Neuron (in vitro differentiated cells): ENCODE measurements around the gene HOXB2.

Experiments used
- H2AFZ ChIP-seq: one replicate; pipeline ENCODE4 v1.6.1; 2013; ENCODE audit warnings: low read depth, mild to moderate bottlenecking, inconsistent platforms, low read length, moderate library complexity
- H3K27me3 ChIP-seq: one replicate; pipeline ENCODE4 v1.6.1; 2013; ENCODE audit warnings: low read length; ENCODE audit not compliant: insufficient read depth
- H3K36me3 ChIP-seq: one replicate; pipeline ENCODE4 v1.6.1; 2013; ENCODE audit warnings: low read length; ENCODE audit not compliant: insufficient read depth
- H3K4me1 ChIP-seq: one replicate; pipeline ENCODE4 v1.6.1; 2013; ENCODE audit warnings: low read length; ENCODE audit not compliant: insufficient read depth
- H3K4me3 ChIP-seq: 2 replicates; pipeline ENCODE4 v1.5.1; 2013; ENCODE audit warnings: mild to moderate bottlenecking, low read length, moderate library complexity
- H3K9me3 ChIP-seq: one replicate; pipeline ENCODE4 v1.6.1; 2013; ENCODE audit warnings: low read length

HOXB2 gene

GRCh38 chr17:48587276-48588073 lies 42.6 kb upstream of the HOXB2 start:
- Histone ChIP-seq H3K36me3 (no peaks in the 10 kb centered on the region), H3K4me1 (peaks cover 6% of the 10 kb centered on the region), H2AFZ (no peak overlapping the region), H3K4me3 (no peak overlapping the region), H3K27me3 (peaks cover 98% of the 10 kb centered on the region), H3K9me3 (peaks cover 2% of the 10 kb centered on the region)

GRCh38 chr17:48586355-48587258 lies 41.7 kb upstream of the HOXB2 start:
- H2AFZ ChIP-seq = no peak overlapping the region
- H3K4me1 ChIP-seq = peaks cover 6% of the 10 kb centered on the region
- peaks cover 98% of the 10 kb centered on the region for H3K27me3 ChIP-seq
- H3K9me3 ChIP-seq = peaks cover 2% of the 10 kb centered on the region
- H3K36me3 ChIP-seq = no peaks in the 10 kb centered on the region
- H3K4me3 ChIP-seq = no peak overlapping the region

DNA sequence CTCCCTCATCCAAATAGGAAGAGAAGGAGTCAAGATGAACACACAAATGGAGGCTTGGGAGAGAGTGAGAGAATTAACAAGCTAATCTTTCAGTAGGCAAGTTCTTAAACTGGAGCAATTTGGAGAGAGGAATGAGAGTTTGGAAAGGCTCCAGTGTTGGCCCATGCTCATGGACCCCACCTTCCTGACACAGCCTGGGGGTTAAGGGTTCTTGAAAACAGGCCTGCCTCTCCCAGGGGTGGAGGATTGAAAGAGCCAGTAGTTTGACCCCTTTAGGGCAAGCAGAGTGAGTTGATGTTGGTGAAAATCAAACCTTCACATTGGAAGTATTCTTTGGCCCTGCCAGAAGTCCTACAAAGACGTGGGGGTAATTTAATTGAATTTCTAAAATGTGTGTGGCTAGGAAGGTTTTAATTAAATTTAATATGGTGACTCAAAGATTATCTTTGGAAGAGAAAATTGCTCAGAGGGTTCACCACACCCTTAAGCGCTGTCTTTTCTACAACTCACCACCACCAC lies 39.4 kb upstream of the HOXB2 start:
- Histone ChIP-seq H3K27me3 (peaks cover 98% of the 10 kb centered on the region), H3K9me3 (peaks cover 2% of the 10 kb centered on the region), H3K36me3 (no peaks in the 10 kb centered on the region), H3K4me3 (no peak overlapping the region), H2AFZ (no peak overlapping the region), H3K4me1 (peaks cover 6% of the 10 kb centered on the region)

GRCh38 chr17:48583708-48584222 lies 38.9 kb upstream of the HOXB2 start:
- Histone ChIP-seq H3K27me3 (peaks cover 98% of the 10 kb centered on the region), H3K36me3 (no peaks in the 10 kb centered on the region), H2AFZ (no peak overlapping the region), H3K4me1 (peaks cover 6% of the 10 kb centered on the region), H3K4me3 (no peak overlapping the region), H3K9me3 (peaks cover 2% of the 10 kb centered on the region)

DNA sequence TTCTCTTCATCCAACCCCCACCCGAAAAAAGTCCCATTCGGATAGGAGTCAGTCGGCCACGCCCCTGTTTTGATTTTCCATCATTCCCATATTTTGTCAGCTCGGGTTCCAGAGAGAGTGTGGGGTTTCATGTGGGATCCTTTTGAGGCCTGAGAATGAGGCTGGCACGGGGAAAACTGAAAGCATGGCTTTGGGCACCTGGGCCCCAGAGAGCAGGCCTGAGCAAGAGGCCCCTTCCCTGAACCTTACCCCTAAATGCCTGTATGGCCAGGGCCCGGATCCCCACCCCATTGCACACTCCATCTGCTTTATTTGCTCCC lies 37.8 kb upstream of the HOXB2 start:
- no peaks in the 10 kb centered on the region for H3K36me3 ChIP-seq
- peaks cover 2% of the 10 kb centered on the region for H3K9me3 ChIP-seq
- no peak overlapping the region for H3K4me3 ChIP-seq
- peaks cover 92% of the 10 kb centered on the region for H3K27me3 ChIP-seq
- H2AFZ ChIP-seq = no peak overlapping the region
- H3K4me1 ChIP-seq = peaks cover 6% of the 10 kb centered on the region

- H3K4me1 ChIP-seq = no peaks in the 10 kb centered on the region
- H3K36me3 ChIP-seq = no peaks in the 10 kb centered on the region
- peaks cover 2% of the 10 kb centered on the region for H3K9me3 ChIP-seq
- H2AFZ ChIP-seq = no peak overlapping the region
- H3K27me3 ChIP-seq = peaks cover 91% of the 10 kb centered on the region
- H3K4me3 ChIP-seq = no peak overlapping the region
Observed at GRCh38 chr17:48579760-48580554, 35.0 kb upstream of the HOXB2 start.

DNA sequence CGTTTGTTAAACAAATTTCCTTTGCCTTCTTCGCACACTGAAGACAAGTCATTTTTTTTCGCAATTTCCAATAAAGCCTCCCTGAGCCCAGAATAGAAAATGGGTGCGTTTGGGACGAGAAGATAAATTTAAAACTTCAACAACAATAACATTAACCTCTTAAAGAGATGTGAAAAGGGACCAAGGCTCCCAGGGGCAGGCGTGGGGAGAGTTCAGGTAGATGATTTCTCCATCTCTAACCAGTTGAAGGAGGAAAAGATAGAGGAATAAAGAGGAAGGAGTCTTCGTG lies 34.5 kb upstream of the HOXB2 start:
- Histone ChIP-seq H3K4me3 (no peak overlapping the region), H3K9me3 (peaks cover 2% of the 10 kb centered on the region), H2AFZ (no peak overlapping the region), H3K36me3 (no peaks in the 10 kb centered on the region), H3K4me1 (no peaks in the 10 kb centered on the region), H3K27me3 (peaks cover 92% of the 10 kb centered on the region)

- peak overlapping the region; percentile 36 for H3K4me3 ChIP-seq
- peaks cover 92% of the 10 kb centered on the region for H3K27me3 ChIP-seq
- no peaks in the 10 kb centered on the region for H3K4me1 ChIP-seq
Observed at GRCh38 chr17:48578616-48579470, 33.9 kb upstream of the HOXB2 start.

GRCh38 chr17:48577946-48578615 lies 33.2 kb upstream of the HOXB2 start, which contains the start of gene HOXB4:
TSS of gene HOXB4 (minus strand) at chr17:48578350. CDS start at chr17:48578319, 31 bp downstream.
- Histone ChIP-seq H3K9me3 (no peaks in the 10 kb centered on the region), H3K4me1 (no peaks in the 10 kb centered on the region), H3K36me3 (no peaks in the 10 kb centered on the region), H3K4me3 (peak within 1 kb of the TSS; percentile 36), H2AFZ (no peak within 1 kb of the TSS), H3K27me3 (peaks cover 92% of the 10 kb centered on the region)

More at GRCh38 chr17:48578616-48579470, 33.9 kb upstream of the HOXB2 start:
- no peaks in the 10 kb centered on the region for H3K36me3 ChIP-seq
- H2AFZ ChIP-seq = no peak overlapping the region
- H3K9me3 ChIP-seq = peaks cover 2% of the 10 kb centered on the region

DNA sequence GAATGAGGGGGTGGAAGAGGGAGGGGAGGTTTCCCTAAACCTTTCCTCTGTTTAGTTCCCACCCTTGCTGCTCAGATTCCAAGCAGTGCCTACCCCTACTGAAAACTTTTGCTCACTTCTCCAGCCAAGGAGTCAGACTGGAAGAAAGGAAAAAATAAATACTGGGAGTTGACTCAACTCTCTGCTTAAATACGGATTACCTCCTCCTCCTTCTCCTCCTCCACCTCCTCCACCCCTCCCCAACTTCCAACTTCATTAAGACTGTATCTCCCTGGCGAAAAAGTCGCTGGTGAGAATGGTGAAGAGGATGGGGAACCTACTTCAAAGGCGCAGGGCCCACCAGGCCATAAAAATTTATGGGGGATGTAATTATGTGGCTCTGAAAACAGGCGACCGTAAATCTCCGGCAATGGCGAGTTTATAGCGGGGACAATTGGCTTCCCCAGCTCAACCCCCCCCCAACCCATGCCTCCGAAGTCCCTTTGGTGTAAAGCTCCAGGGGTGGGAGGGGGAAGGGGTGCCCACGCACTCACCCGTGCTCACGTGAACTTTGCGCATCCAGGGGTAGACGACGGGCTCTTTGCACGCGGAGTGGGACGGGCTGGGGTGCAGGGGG lies 32.5 kb upstream of the HOXB2 start:
- Histone ChIP-seq H2AFZ (no peak overlapping the region), H3K9me3 (no peaks in the 10 kb centered on the region), H3K4me1 (no peaks in the 10 kb centered on the region), H3K27me3 (peaks cover 92% of the 10 kb centered on the region), H3K4me3 (no peak overlapping the region), H3K36me3 (no peaks in the 10 kb centered on the region)

GRCh38 chr17:48576479-48577309 lies 31.8 kb upstream of the HOXB2 start:
- H2AFZ ChIP-seq = no peak overlapping the region
- H3K9me3 ChIP-seq = no peaks in the 10 kb centered on the region
- no peak overlapping the region for H3K4me3 ChIP-seq
- H3K27me3 ChIP-seq = peaks cover 92% of the 10 kb centered on the region
- H3K4me1 ChIP-seq = no peaks in the 10 kb centered on the region
- H3K36me3 ChIP-seq = no peaks in the 10 kb centered on the region
